HCT116 (cell line): ENCODE results near the gene PC. TPM values are rescaled to one million over a fixed set of nuclear protein-coding genes. Genes with fewer than 3 reads are reported as not detected.

ENCODE experiments used
- ATAC-seq: fragments of 200-7000 bp; cut with Tn5 transposase; 2 replicates; pipeline ENCODE4 v1.9.1; 2020; ENCODE audit warnings: mild to moderate bottlenecking, moderate library complexity
- BruUV-seq: library from RNA; stranded (reverse); fragments of 400-500 nt; replicated peaks from 2 replicates; lab custom pipeline; 2021; lab: Mats Ljungman, UMichigan
- CTCF ChIA-PET: fragments of 300-600 bp; sonication (Branson Sonifier 250); formaldehyde crosslinking; loops from one replicate; lab custom pipeline; 2021; ENCODE audit warnings: antibody characterized with exemption; lab: Charles Lee
- POLR2A ChIA-PET: fragments of 300-600, 350-600 bp; sonication (Branson Sonifier 250); formaldehyde crosslinking; loops from one replicate; lab custom pipeline; 2021; ENCODE audit warnings: antibody characterized with exemption; lab: Charles Lee
- RAD21 ChIA-PET, 2 experiments: fragments of 300-600 bp; sonication (Branson Sonifier 250); formaldehyde crosslinking; loops; one replicate each; lab custom pipeline; 2023; ENCODE audit warnings: low total read pairs in 2 of 2; ENCODE audit not compliant: uncharacterized antibody in 2 of 2, unreplicated experiment in 2 of 2, low non-redundant PET in 1 of 2; lab: Charles Lee
- DNase-seq: peaks from one replicate; pipeline ENCODE4 v3.0.0-alpha.2; 2010; ENCODE audit warnings: low read depth, low spot score
- H2AFZ ChIP-seq: fragments of 200-600 bp; shearing (Covaris generic), sonication (generic); 2 replicates; pipeline ENCODE4 v1.6.1; 2017; ENCODE audit warnings: low read depth, mixed run types, mixed read lengths, antibody characterized with exemption, low read length; ENCODE audit not compliant: poor library complexity, severe bottlenecking
- H3K27ac ChIP-seq: 2 replicates; pipeline ENCODE4 v1.5.1; 2012; ENCODE audit warnings: low read depth, low read length
- H3K27me3 ChIP-seq: fragments of 200-600 bp; sonication (generic); 2 replicates; pipeline ENCODE4 v1.6.1; 2016; ENCODE audit warnings: mixed run types, low read length, mixed read lengths; ENCODE audit not compliant: insufficient read depth
- H3K36me3 ChIP-seq, 2 experiments: fragments of 200-500 bp in 1 of 2; fragments of 200-600 bp in 1 of 2; sonication (Bioruptor generic) in 1 of 2; sonication (generic) in 1 of 2; 2 replicates each; pipeline versions ENCODE4 v1.5.1 to v1.6.1; 2014 to 2016; ENCODE audit warnings: low read length in 2 of 2, inconsistent platforms in 1 of 2, mixed read lengths in 1 of 2, mixed run types in 1 of 2; ENCODE audit not compliant: insufficient read depth in 2 of 2, control insufficient read depth in 1 of 2
- H3K4me1 ChIP-seq, 2 experiments: fragments of 200-600 bp in 1 of 2; sonication (generic) in 1 of 2; 2 replicates each; pipeline versions ENCODE4 v1.5.1 to v1.6.1; 2012 to 2017; ENCODE audit warnings: low read length in 2 of 2, inconsistent platforms in 1 of 2, mild to moderate bottlenecking in 1 of 2, mixed read lengths in 1 of 2, mixed run types in 1 of 2, moderate library complexity in 1 of 2; ENCODE audit not compliant: insufficient read depth in 2 of 2, control insufficient read depth in 1 of 2
- H3K4me2 ChIP-seq: fragments of 200-600 bp; sonication (generic); 2 replicates; pipeline ENCODE4 v1.6.1; 2017; ENCODE audit warnings: mixed run types, low read length, mixed read lengths
- H3K4me3 ChIP-seq, 2 experiments: fragments of 200-600 bp in 1 of 2; sonication (generic) in 1 of 2; replicated peaks in 1 of 2; 2 replicates each; pipeline ENCODE4 v1.5.1; 2011 to 2016; ENCODE audit warnings: low read length in 2 of 2, control low read depth in 1 of 2, low read depth in 1 of 2, mild to moderate bottlenecking in 1 of 2, mixed read lengths in 1 of 2, mixed run types in 1 of 2
- H3K79me2 ChIP-seq: fragments of 200-600 bp; sonication (generic); 2 replicates; pipeline ENCODE4 v1.6.1; 2017; ENCODE audit warnings: mild to moderate bottlenecking, mixed run types, low read length, moderate library complexity, mixed read lengths; ENCODE audit not compliant: insufficient read depth
- H3K9ac ChIP-seq: fragments of 200-600 bp; sonication (generic); 2 replicates; pipeline ENCODE4 v1.6.1; 2016; ENCODE audit warnings: low read length, mixed read lengths
- H3K9me2 ChIP-seq: fragments of 200-600 bp; sonication (generic), shearing (Covaris generic); 2 replicates; pipeline ENCODE4 v1.6.1; 2017; ENCODE audit warnings: mixed run types, mild to moderate bottlenecking, moderate library complexity; ENCODE audit not compliant: insufficient read depth
- H3K9me3 ChIP-seq, 2 experiments: fragments of 200-500 bp in 1 of 2; fragments of 200-600 bp in 1 of 2; sonication (Bioruptor generic) in 1 of 2; sonication (generic) in 1 of 2; 2 replicates each; pipeline ENCODE4 v1.6.1; 2014 to 2017; ENCODE audit warnings: low read length in 2 of 2, mixed read lengths in 2 of 2, inconsistent platforms in 1 of 2, low read depth in 1 of 2, mild to moderate bottlenecking in 1 of 2, mixed run types in 1 of 2, moderate library complexity in 1 of 2; ENCODE audit not compliant: control insufficient read depth in 1 of 2, insufficient read depth in 1 of 2
- H4K20me1 ChIP-seq: fragments of 200-600 bp; sonication (generic), shearing (Covaris generic); 2 replicates; pipeline ENCODE4 v1.6.1; 2017; ENCODE audit warnings: mixed run types, mild to moderate bottlenecking, moderate library complexity; ENCODE audit not compliant: insufficient read depth
- CTCF ChIP-seq, 3 experiments: fragments of 200-600 bp in 1 of 3; sonication (generic) in 1 of 3; IDR thresholded peaks in 2 of 3; conservative IDR thresholded peaks in 1 of 3; 2 replicates each; pipeline ENCODE4 v1.5.1; 2012 to 2017; ENCODE audit warnings: low read depth in 2 of 3, low read length in 2 of 3, antibody characterized with exemption in 1 of 3, borderline replicate concordance in 1 of 3, control low read depth in 1 of 3, mild to moderate bottlenecking in 1 of 3, mixed read lengths in 1 of 3, mixed run types in 1 of 3, moderate library complexity in 1 of 3; ENCODE audit not compliant: insufficient read depth in 1 of 3
- EGR1 ChIP-seq: IDR thresholded peaks from 2 replicates; pipeline ENCODE4 v1.6.1; 2012; ENCODE audit warnings: low read depth
- ELF1 ChIP-seq: IDR thresholded peaks from 2 replicates; pipeline ENCODE4 v1.6.1; 2012; ENCODE audit warnings: low read depth, borderline replicate concordance
- EZH2phosphoT487 ChIP-seq: fragments of 200-600 bp; IDR thresholded peaks from 2 replicates; pipeline ENCODE4 v1.6.1; 2018; ENCODE audit warnings: antibody characterized with exemption, borderline replicate concordance
- FOSL1 ChIP-seq: IDR thresholded peaks from 2 replicates; pipeline ENCODE4 v1.6.1; 2012; ENCODE audit warnings: low read depth
- JUND ChIP-seq: IDR thresholded peaks from 2 replicates; pipeline ENCODE4 v1.6.1; 2012
- MAX ChIP-seq: IDR thresholded peaks from 2 replicates; pipeline ENCODE4 v1.6.1; 2012
- POLR2A ChIP-seq: IDR thresholded peaks from 2 replicates; pipeline ENCODE4 v1.7.0; 2011; ENCODE audit warnings: borderline replicate concordance; ENCODE audit not compliant: insufficient read depth, insufficient read length; ENCODE audit errors: extremely low read depth
- RAD21 ChIP-seq: IDR thresholded peaks from 2 replicates; pipeline ENCODE4 v1.6.1; 2012; ENCODE audit warnings: low read depth, mild to moderate bottlenecking
- REST ChIP-seq: IDR thresholded peaks from 2 replicates; pipeline ENCODE4 v1.6.1; 2012; ENCODE audit warnings: low read depth
- SP1 ChIP-seq: IDR thresholded peaks from 2 replicates; pipeline ENCODE4 v1.6.1; 2012; ENCODE audit warnings: low read depth
- SRF ChIP-seq: IDR thresholded peaks from 2 replicates; pipeline ENCODE4 v1.6.1; 2012; ENCODE audit warnings: low read depth
- YY1 ChIP-seq: IDR thresholded peaks from 2 replicates; pipeline ENCODE4 v1.6.1; 2011; ENCODE audit warnings: low read length, low read depth, moderate library complexity, mild to moderate bottlenecking; ENCODE audit not compliant: insufficient replicate concordance; ENCODE audit errors: extremely low read depth
- ZBTB33 ChIP-seq: IDR thresholded peaks from 2 replicates; pipeline ENCODE4 v1.6.1; 2011; ENCODE audit warnings: mild to moderate bottlenecking, low read length, moderate library complexity; ENCODE audit not compliant: insufficient replicate concordance; ENCODE audit errors: extremely low read depth
- ZNF274 ChIP-seq: fragments of 200-500 bp; sonication (Bioruptor generic); IDR thresholded peaks from 2 replicates; pipeline ENCODE4 v1.6.1; 2014; ENCODE audit warnings: mild to moderate bottlenecking, low read depth, low read length, inconsistent platforms
- intact Hi-C: fragments of 100-400 bp; cut with micrococcal nuclease; formaldehyde crosslinking; loops from 2 replicates; pipeline ENCODE4 v1.10.0; 2022
- total RNA-seq: library from RNA; stranded (reverse); gene quantifications from one replicate; pipeline ENCODE4 v1.2.1, GENCODE V29; 2021; ENCODE audit not compliant: unreplicated experiment

PC gene
- total RNA-seq, 1 experiment from 2014 or later, result 24.1 TPM

GRCh38 chr11:66918741-66919140 lies 39.4 kb downstream of the PC start (continued):
- no peak for TF ChIP-seq CTCF (IDR thresholded peaks at IDR 0.05 in 2 of 3, conservative IDR thresholded peaks at IDR 0.05 in 1 of 3; ENCODE audit: borderline replicate concordance in 1 of 3, insufficient read depth in 1 of 3, low read depth in 2 of 3, low read length in 2 of 3)

- Histone ChIP-seq H2AFZ (no peak overlapping the region), H3K27ac (no peak overlapping the region), H3K4me2 (no peak overlapping the region), H3K9ac (no peak overlapping the region), H4K20me1 (no peaks in the 10 kb centered on the region), H3K79me2 (no peaks in the 10 kb centered on the region), H3K4me1 (0 out of 4 replicates have a peak, but pooled peaks cover 0 to 4% of the 10 kb centered on the region in 2 experiments), H3K9me2 (no peaks in the 10 kb centered on the region), H3K4me3 (no peak overlapping the region), H3K27me3 (no peaks in the 10 kb centered on the region), H3K36me3 (no peaks in the 10 kb centered on the region), H3K9me3 (no peaks in the 10 kb centered on the region)
- intact Hi-C loops, result no loop called here
- no TSS peak for BruUV-seq
- CTCF ChIA-PET, result no interaction called here
- RAD21 ChIA-PET, result interaction anchor here in 1 of 2 experiments (0.6 kb wide), 1 partner anchor 42 kb away, joined by 4 read pairs; no protein-coding TSS in a partner anchor
- no peak for DNase-seq
- POLR2A ChIA-PET, result no interaction called here
- ATAC-seq, result no peak
- no peak for TF ChIP-seq YY1
- no peak for TF ChIP-seq ZNF274
- TF ChIP-seq ZBTB33, result no peak
- TF ChIP-seq MAX, result no peak
- TF ChIP-seq FOSL1, result no peak
- no peak for TF ChIP-seq SP1
- TF ChIP-seq POLR2A, result no peak
- TF ChIP-seq JUND, result no peak
- no peak for TF ChIP-seq EGR1
- TF ChIP-seq RAD21, result no peak
- no peak for TF ChIP-seq CTCF (IDR thresholded peaks at IDR 0.05 in 2 of 3, conservative IDR thresholded peaks at IDR 0.05 in 1 of 3; ENCODE audit: borderline replicate concordance in 1 of 3, insufficient read depth in 1 of 3, low read depth in 2 of 3, low read length in 2 of 3)
- TF ChIP-seq REST, result no peak
- no peak for TF ChIP-seq SRF
- no peak for TF ChIP-seq ELF1
- TF ChIP-seq EZH2phosphoT487, result no peak
Measured at GRCh38 chr11:66915866-66916265, 42.3 kb downstream of the PC start.
